ENCODE data around the gene ZGLP1.

The ZGLP1 gene

GRCh38 chr19:10328558-10329429, 19.2 kb upstream of the ZGLP1 start:
- in situ Hi-C loops (cut with MboI; ENCODE audit: low sequenced_read_pairs) = no loop called here

- in situ Hi-C loops (cut with MboI; ENCODE audit: low sequenced_read_pairs) = no loop called here
Observed at GRCh38 chr19:10327793-10328192, 18.2 kb upstream of the ZGLP1 start.

- in situ Hi-C loops (cut with MboI; ENCODE audit: low sequenced_read_pairs) = no loop called here
Observed at GRCh38 chr19:10325732-10326131, 16.1 kb upstream of the ZGLP1 start.

- in situ Hi-C loops (cut with MboI; ENCODE audit: low sequenced_read_pairs) = no loop called here
Observed at GRCh38 chr19:10321874-10322835, 12.5 kb upstream of the ZGLP1 start.

GRCh38 chr19:10321417-10321797, 11.8 kb upstream of the ZGLP1 start:
- in situ Hi-C loops (cut with MboI; ENCODE audit: low sequenced_read_pairs) = no loop called here

GRCh38 chr19:10320602-10321416, 11.2 kb upstream of the ZGLP1 start:
- in situ Hi-C loops (cut with MboI; ENCODE audit: low sequenced_read_pairs) = no loop called here

GRCh38 chr19:10318807-10319682, 9.4 kb upstream of the ZGLP1 start:
- in situ Hi-C loops (cut with MboI; ENCODE audit: low sequenced_read_pairs) = no loop called here

GRCh38 chr19:10317857-10318462, 8.3 kb upstream of the ZGLP1 start:
- in situ Hi-C loops (cut with MboI; ENCODE audit: low sequenced_read_pairs) = no loop called here

GRCh38 chr19:10317045-10317856, 7.6 kb upstream of the ZGLP1 start:
- in situ Hi-C loops (cut with MboI; ENCODE audit: low sequenced_read_pairs) = no loop called here

GRCh38 chr19:10316229-10317044, 6.8 kb upstream of the ZGLP1 start:
- in situ Hi-C loops (cut with MboI; ENCODE audit: low sequenced_read_pairs) = no loop called here

GRCh38 chr19:10315335-10316214, 6.0 kb upstream of the ZGLP1 start, which contains the start of gene FDX2:
TSS of gene FDX2 (minus strand) at chr19:10316015. CDS start at chr19:10315996, 19 bp downstream.
- in situ Hi-C loops (cut with MboI; ENCODE audit: low sequenced_read_pairs) = no loop called here

GRCh38 chr19:10306327-10306726, 3.3 kb downstream of the ZGLP1 start:
- in situ Hi-C loops (cut with MboI; ENCODE audit: low sequenced_read_pairs) = no loop called here

GRCh38 chr19:10305139-10305806, 4.3 kb downstream of the ZGLP1 start:
- in situ Hi-C loops (cut with MboI; ENCODE audit: low sequenced_read_pairs) = no loop called here

- in situ Hi-C loops (cut with MboI; ENCODE audit: low sequenced_read_pairs) = no loop called here
Observed at GRCh38 chr19:10299545-10300458, 9.8 kb downstream of the ZGLP1 start.
